Smooth muscle cell (in vitro differentiated cells): ENCODE data around the gene PITPNB. TPM values are rescaled to one million over a fixed set of nuclear protein-coding genes. Genes with fewer than 3 reads are reported as not detected.

Source experiments
- DNase-seq: peaks from one replicate; lab custom pipeline; 2025; ENCODE audit not compliant: unreplicated experiment; lab: John Stamatoyannopoulos, UW
- H2AFZ ChIP-seq: fragments of 200-600 bp; sonication (generic); 2 replicates; pipeline ENCODE4 v1.6.0; 2016; ENCODE audit warnings: antibody characterized with exemption, low read depth, mild to moderate bottlenecking
- H3F3A ChIP-seq: fragments of 200-600 bp; sonication (generic); 2 replicates; pipeline ENCODE4 v1.6.0; 2017; ENCODE audit warnings: antibody characterized with exemption, low read depth
- H3K27ac ChIP-seq: fragments of 200-600 bp; sonication (generic); 2 replicates; pipeline ENCODE4 v1.5.1; 2016; ENCODE audit warnings: low read depth, mild to moderate bottlenecking
- H3K27me3 ChIP-seq: fragments of 200-600 bp; sonication (generic); 2 replicates; pipeline ENCODE4 v1.6.1; 2016; ENCODE audit warnings: low read depth, mild to moderate bottlenecking
- H3K36me3 ChIP-seq: fragments of 200-600 bp; sonication (generic); 2 replicates; pipeline ENCODE4 v1.5.1; 2016; ENCODE audit warnings: low read depth
- H3K4me1 ChIP-seq: fragments of 200-600 bp; sonication (generic); 2 replicates; pipeline ENCODE4 v1.5.1; 2016; ENCODE audit warnings: low read depth
- H3K4me2 ChIP-seq: fragments of 200-600 bp; sonication (generic); 2 replicates; pipeline ENCODE4 v1.6.0; 2016; ENCODE audit warnings: mild to moderate bottlenecking
- H3K4me3 ChIP-seq: fragments of 200-600 bp; sonication (generic); 2 replicates; pipeline ENCODE4 v1.5.1; 2016; ENCODE audit warnings: mild to moderate bottlenecking
- H3K79me2 ChIP-seq: fragments of 200-600 bp; sonication (generic); 2 replicates; pipeline ENCODE4 v1.6.0; 2016; ENCODE audit warnings: low read depth, mild to moderate bottlenecking
- H3K9ac ChIP-seq: fragments of 200-600 bp; sonication (generic); 2 replicates; pipeline ENCODE4 v1.6.0; 2016; ENCODE audit warnings: low read depth
- H3K9me3 ChIP-seq: fragments of 200-600 bp; sonication (generic); replicated peaks from 2 replicates; pipeline ENCODE4 v1.5.1; 2016; ENCODE audit warnings: low read depth
- H4K20me1 ChIP-seq: fragments of 200-600 bp; sonication (generic); 2 replicates; pipeline ENCODE4 v1.6.0; 2016; ENCODE audit warnings: low read depth
- CTCF ChIP-seq: fragments of 200-600 bp; sonication (generic); IDR thresholded peaks from 2 replicates; pipeline ENCODE4 v1.5.1; 2017; ENCODE audit warnings: borderline replicate concordance, mild to moderate bottlenecking, antibody characterized with exemption; ENCODE audit not compliant: insufficient read depth, poor library complexity, severe bottlenecking
- WGBS: methylation state at CpG from one replicate; pipeline ENCODE4 v1.1.7; 2016; ENCODE audit warnings: low lambda C conversion rate; 5-methylcytosine and 5-hydroxymethylcytosine counted together
- polyA plus RNA-seq: library from polyadenylated mRNA; unstranded; fragments of >200 nt; fragmentation: Nextera tagmentation; extraction: Ambion mirVana; gene quantifications from 2 replicates; pipeline ENCODE4 v1.2.1, GENCODE V29; 2016
- total RNA-seq: library from RNA; depleted of rRNA; stranded (reverse); fragments of >200 nt; gene quantifications from 2 replicates; pipeline ENCODE4 v1.2.3, GENCODE V29; 2014

Gene PITPNB
- total and polyA plus RNA-seq, 2 experiments from 2014 or later = 37.8 to 47.0 TPM

GRCh38 chr22:27874185-27874584 lies 44.9 kb downstream of the PITPNB start:
- Histone ChIP-seq H3K27ac (no peak overlapping the region), H3K4me2 (no peak overlapping the region), H3F3A (peaks cover 8% of the 10 kb centered on the region), H3K36me3 (no peaks in the 10 kb centered on the region), H3K4me3 (no peak overlapping the region), H3K9ac (no peak overlapping the region), H4K20me1 (peaks cover 55% of the 10 kb centered on the region), H3K9me3 (no peaks in the 10 kb centered on the region), H2AFZ (no peak overlapping the region), H3K27me3 (no peaks in the 10 kb centered on the region), H3K4me1 (peaks cover 16% of the 10 kb centered on the region), H3K79me2 (peaks cover 67% of the 10 kb centered on the region)
- 92% methylated on average over 6 of the region's 6 CpGs for WGBS
- no peak for DNase-seq
- TF ChIP-seq CTCF = no peak

GRCh38 chr22:27873472-27873871 lies 45.6 kb downstream of the PITPNB start:
- Histone ChIP-seq H3K4me1 (peaks cover 16% of the 10 kb centered on the region), H3K4me2 (no peak overlapping the region), H3K27me3 (no peaks in the 10 kb centered on the region), H3K27ac (no peak overlapping the region), H3K79me2 (peaks cover 60% of the 10 kb centered on the region), H3K4me3 (no peak overlapping the region), H3K9ac (no peak overlapping the region), H4K20me1 (peaks cover 49% of the 10 kb centered on the region), H2AFZ (no peak overlapping the region), H3K9me3 (no peaks in the 10 kb centered on the region), H3F3A (peaks cover 8% of the 10 kb centered on the region), H3K36me3 (no peaks in the 10 kb centered on the region)
- WGBS = 100% methylated on average over 2 of the region's 2 CpGs
- no peak for TF ChIP-seq CTCF
- no peak for DNase-seq

GRCh38 chr22:27872488-27872887 lies 46.6 kb downstream of the PITPNB start:
- H3K36me3 ChIP-seq = no peaks in the 10 kb centered on the region
- no peak for DNase-seq
- no peak overlapping the region for H3K27ac ChIP-seq
- no peaks in the 10 kb centered on the region for H3K27me3 ChIP-seq
- H3K4me1 ChIP-seq = peaks cover 15% of the 10 kb centered on the region
- no peak overlapping the region for H3K4me3 ChIP-seq
- peaks cover 51% of the 10 kb centered on the region for H3K79me2 ChIP-seq
- peaks cover 45% of the 10 kb centered on the region for H4K20me1 ChIP-seq
- WGBS = 92% methylated on average over 1 of the region's 1 CpG
- TF ChIP-seq CTCF = no peak
- peaks cover 15% of the 10 kb centered on the region for H3F3A ChIP-seq
- no peaks in the 10 kb centered on the region for H3K9me3 ChIP-seq
- no peak overlapping the region for H3K9ac ChIP-seq
- H3K4me2 ChIP-seq = no peak overlapping the region
- H2AFZ ChIP-seq = no peak overlapping the region

GRCh38 chr22:27871306-27872014 lies 47.6 kb downstream of the PITPNB start:
- peaks cover 40% of the 10 kb centered on the region for H4K20me1 ChIP-seq
- H3K9me3 ChIP-seq = no peaks in the 10 kb centered on the region
- H3K27me3 ChIP-seq = no peaks in the 10 kb centered on the region
- no peaks in the 10 kb centered on the region for H3K36me3 ChIP-seq
- 95% methylated on average over 2 of the region's 2 CpGs for WGBS
- H2AFZ ChIP-seq = no peak overlapping the region
- no peak for TF ChIP-seq CTCF
- H3F3A ChIP-seq = peaks cover 23% of the 10 kb centered on the region
- peaks cover 41% of the 10 kb centered on the region for H3K79me2 ChIP-seq
- peak overlapping the region; percentile 21 for H3K27ac ChIP-seq
- DNase-seq = no peak
- no peak overlapping the region for H3K9ac ChIP-seq
- H3K4me2 ChIP-seq = no peak overlapping the region
- no peak overlapping the region for H3K4me3 ChIP-seq
- H3K4me1 ChIP-seq = peaks cover 18% of the 10 kb centered on the region
